ENCODE measurements around the gene DENND4C.

GRCh38 chr9:19241728-19242127 lies 11.2 kb downstream of the DENND4C start:
- TF ChIP-seq CTCF (IDR thresholded peaks at IDR 0.05) (no peak), ZFX (IDR thresholded peaks at IDR 0.05; ENCODE audit: borderline replicate concordance) (no peak)

Measured in 22Rv1 (cell line).